Muscle layer of duodenum (tissue), 2 donors: ENCODE data around the gene ATP2A1.
A peak's percentile ranks its signal among the peaks of the same experiment; 100 is the strongest.

ENCODE experiments used
- H3K27ac ChIP-seq: one replicate; pipeline ENCODE4 v1.7.0; 2013; ENCODE audit warnings: mild to moderate bottlenecking, low read length
- H3K27me3 ChIP-seq: one replicate; pipeline ENCODE4 v1.7.0; 2013; ENCODE audit warnings: low read depth, mild to moderate bottlenecking, control low read depth, low read length
- H3K36me3 ChIP-seq, 2 donors: one replicate each; pipeline ENCODE4 v1.7.0; 2013; ENCODE audit warnings: low read length in 2 of 2, control low read depth in 1 of 2, mild to moderate bottlenecking in 1 of 2; ENCODE audit not compliant: insufficient read depth in 2 of 2, control insufficient read depth in 1 of 2
- H3K4me1 ChIP-seq, 2 donors: one replicate each; pipeline ENCODE4 v1.7.0; 2013; ENCODE audit warnings: low read length in 2 of 2, mild to moderate bottlenecking in 2 of 2, control low read depth in 1 of 2, moderate library complexity in 1 of 2; ENCODE audit not compliant: insufficient read depth in 2 of 2, control insufficient read depth in 1 of 2
- H3K4me3 ChIP-seq, 2 donors: one replicate each; pipeline ENCODE4 v1.7.0; 2013; ENCODE audit warnings: low read length in 2 of 2, low read depth in 1 of 2, mild to moderate bottlenecking in 1 of 2
- H3K9me3 ChIP-seq, 2 donors: one replicate each; pipeline ENCODE4 v1.7.0; 2013; ENCODE audit warnings: low read length in 2 of 2, control low read depth in 1 of 2, mild to moderate bottlenecking in 1 of 2; ENCODE audit not compliant: control insufficient read depth in 1 of 2
- donor health status: healthy.

ATP2A1 gene

GRCh38 chr16:28946681-28947080 lies 68.4 kb downstream of the ATP2A1 start:
- Histone ChIP-seq H3K27me3 (no peaks in the 10 kb centered on the region), H3K4me1 (peaks cover 0 to 15% of the 10 kb centered on the region in 2 donors), H3K4me3 (no peak overlapping the region), H3K27ac (no peak overlapping the region), H3K9me3 (no peaks in the 10 kb centered on the region), H3K36me3 (no peaks in the 10 kb centered on the region)

DNA sequence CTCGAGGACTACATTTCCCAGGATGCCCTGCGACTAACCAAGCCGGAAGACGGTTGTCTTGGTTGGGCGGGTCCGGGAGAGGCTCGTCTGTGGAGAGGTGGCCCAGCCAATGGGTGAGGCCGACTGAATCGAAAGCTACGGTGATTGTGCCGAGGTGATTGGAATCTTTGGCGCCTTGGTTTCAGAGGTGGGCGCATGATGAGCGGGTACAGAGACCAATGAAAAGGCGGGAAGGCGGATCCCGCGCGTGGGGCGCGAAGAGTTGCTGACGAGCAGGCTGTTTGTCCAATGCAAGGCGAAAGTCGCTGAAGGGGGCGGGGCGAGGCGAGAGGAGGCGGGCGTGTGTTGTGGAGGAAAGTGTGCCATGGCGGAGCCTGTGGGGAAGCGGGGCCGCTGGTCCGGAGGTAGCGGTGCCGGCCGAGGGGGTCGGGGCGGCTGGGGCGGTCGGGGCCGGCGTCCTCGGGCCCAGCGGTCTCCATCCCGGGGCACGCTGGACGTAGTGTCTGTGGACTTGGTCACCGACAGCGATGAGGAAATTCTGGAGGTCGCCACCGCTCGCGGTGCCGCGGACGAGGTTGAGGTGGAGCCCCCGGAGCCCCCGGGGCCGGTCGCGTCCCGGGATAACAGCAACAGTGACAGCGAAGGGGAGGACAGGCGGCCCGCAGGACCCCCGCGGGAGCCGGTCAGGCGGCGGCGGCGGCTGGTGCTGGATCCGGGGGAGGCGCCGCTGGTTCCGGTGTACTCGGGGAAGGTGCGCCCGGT lies 72.5 kb downstream of the ATP2A1 start, which contains the start of gene NFATC2IP:
Gene NFATC2IP, plus strand, starts transcription at position 290 of the 762 bp plus-strand sequence. Its CDS starts 75 bp downstream, at position 365.
- H3K27ac ChIP-seq, result peak within 1 kb of the TSS; percentile 23
- H3K36me3 ChIP-seq, result peaks cover 13 to 27% of the 10 kb centered on the region in 2 donors
- no peaks in the 10 kb centered on the region for H3K9me3 ChIP-seq
- peak within 1 kb of the TSS; percentile 71 to 80 for H3K4me3 ChIP-seq
- H3K27me3 ChIP-seq, result no peaks in the 10 kb centered on the region
- H3K4me1 ChIP-seq, result peaks cover 0 to 15% of the 10 kb centered on the region in 2 donors

- Histone ChIP-seq H3K9me3 (no peaks in the 10 kb centered on the region), H3K27ac (peak overlapping the region; percentile 23), H3K4me3 (peak overlapping the region; percentile 71 to 80), H3K36me3 (peaks cover 19 to 34% of the 10 kb centered on the region in 2 donors), H3K4me1 (peaks cover 0 to 13% of the 10 kb centered on the region in 2 donors), H3K27me3 (no peaks in the 10 kb centered on the region)
Observed at GRCh38 chr16:28951410-28951943, 73.2 kb downstream of the ATP2A1 start.
